Activated effector memory CD4-positive, alpha-beta T cell treated with Interleukin-2 at 50 U/mL for 16 hours (primary cell): ENCODE data around the gene TRMT61B.

Source experiments
- DNase-seq: peaks from one replicate; pipeline ENCODE4 v3.0.0-alpha.2; 2020

TRMT61B gene

DNA sequence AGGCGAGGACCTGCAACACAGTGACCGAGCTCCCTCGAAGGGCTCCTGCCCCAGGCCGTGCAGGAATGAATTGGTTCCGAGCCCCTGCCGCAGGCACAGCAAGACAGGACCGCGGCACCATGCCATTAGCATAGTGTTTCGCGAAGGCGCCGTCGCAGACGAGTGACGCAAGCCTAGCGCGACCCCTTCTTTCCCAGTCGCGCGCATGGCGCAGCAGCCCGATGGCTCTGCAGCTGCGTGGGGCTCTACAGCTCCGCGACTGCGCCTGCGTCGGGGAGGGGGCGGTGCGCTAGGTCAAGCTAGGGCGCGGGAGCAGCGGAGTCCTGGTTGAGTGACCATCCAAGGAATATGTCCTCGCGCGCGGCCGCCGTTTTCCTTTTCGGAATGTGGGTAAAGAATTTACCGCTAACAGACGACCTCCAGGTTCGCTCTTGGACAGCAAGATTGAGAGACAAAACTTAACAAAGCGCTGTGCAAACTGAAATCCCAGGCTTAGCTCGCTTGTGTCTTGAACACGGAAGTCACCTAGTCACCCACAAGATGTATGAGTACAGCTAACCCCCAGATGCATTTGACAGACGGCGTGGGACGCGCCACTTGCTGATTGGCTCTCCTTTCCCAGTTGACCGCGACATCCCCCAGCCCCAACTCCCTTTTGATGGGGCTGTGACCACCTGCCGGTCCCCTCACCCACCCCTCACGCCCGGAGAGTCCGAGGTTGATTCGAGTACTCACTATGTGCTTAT is at the start of gene TRMT61B:
TSS of gene TRMT61B (minus strand) at position 164 of the 746 bp plus-strand sequence. CDS start at position 132, 32 bp downstream.
- DNase-seq: peak; percentile 94

DNA sequence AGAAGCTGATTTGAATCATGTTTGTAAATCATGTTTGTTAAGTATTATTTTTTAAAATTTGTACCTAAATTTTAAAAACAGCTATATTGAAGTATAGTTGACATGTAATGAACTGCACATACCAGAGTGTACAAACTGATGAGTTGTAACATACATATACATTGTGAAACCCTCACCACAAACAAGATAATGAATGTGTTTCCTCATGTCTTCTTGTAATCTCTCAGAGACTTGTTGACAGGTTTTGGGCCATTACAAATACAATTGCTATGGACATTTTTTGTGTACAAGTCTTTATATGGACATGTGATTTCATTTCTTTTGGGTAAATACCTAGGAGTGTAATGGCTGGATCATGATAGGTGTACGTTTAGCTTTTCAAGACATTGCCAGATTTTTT is 45.8 kb upstream of the TRMT61B start:
- no peak for DNase-seq

DNA sequence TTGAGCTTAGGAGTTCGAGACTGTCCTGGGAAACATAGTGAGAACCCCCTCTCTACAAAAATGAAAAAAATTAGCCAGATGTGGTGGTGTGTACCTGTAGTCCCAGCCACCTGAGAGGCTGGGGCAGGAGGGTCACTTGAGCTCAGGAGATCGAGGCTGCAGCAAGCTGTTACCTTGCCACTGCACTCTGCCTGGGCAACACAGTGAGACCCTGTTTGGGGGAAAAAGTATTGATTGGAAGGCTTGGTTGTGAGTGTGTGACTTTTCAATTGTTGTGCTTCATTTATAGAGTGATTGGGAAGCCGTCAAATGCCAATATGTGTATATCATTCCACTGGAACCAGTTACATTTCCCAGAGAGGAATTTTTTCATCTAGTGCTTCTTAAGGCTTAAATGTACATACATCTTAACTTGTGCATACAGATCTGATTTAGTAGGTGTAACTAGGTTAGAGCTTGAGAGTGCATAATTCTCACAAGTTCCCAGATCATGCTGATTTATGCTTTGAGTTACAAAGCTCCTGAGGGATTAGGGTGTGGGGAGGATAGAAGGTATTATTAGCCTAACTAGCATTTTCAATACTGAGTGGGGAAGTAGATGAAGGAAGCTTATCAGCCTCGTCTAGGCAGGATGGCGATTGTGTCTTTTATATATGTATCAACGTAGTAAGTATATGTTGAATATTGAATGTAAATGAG is 39.7 kb upstream of the TRMT61B start:
- no peak for DNase-seq

DNA sequence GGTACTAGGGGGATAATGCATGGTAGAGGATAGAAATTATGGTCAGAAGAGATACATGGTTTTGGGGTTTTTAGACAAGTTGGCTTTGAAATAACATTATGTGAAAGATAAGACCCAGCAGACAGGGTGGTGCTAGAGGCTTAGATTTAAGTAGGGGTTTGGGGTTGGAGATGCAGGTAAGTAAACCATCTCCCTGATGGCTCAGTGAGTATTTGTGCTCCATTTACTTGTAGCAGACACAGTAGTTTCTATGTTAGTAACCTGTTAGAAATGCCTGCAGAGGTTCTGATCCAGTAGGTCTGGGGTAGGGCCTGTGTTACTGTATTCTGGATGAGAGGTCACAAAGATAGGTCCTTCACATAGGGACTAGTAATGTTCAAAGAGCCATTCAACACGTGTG is 38.1 kb upstream of the TRMT61B start:
- DNase-seq: no peak

DNA sequence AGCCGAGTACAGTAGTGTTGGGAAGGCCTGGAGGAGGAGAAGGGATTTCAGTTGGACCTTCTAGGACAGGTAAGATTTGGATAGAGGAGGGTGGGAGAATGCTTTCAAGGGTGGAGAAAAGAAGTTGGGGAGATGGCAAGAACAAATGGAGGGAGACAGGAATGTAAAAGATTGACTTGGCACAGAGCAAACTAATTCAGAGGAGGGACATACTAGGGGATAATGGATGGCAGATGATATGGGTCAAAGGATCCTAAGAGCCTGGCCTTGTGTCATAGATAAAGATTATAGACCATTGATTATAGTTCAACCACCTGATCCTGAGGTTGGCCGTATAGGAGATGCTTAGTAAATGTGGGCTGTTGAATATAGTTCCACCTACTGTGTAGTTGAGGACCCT is 36.7 kb upstream of the TRMT61B start:
- no peak for DNase-seq

DNA sequence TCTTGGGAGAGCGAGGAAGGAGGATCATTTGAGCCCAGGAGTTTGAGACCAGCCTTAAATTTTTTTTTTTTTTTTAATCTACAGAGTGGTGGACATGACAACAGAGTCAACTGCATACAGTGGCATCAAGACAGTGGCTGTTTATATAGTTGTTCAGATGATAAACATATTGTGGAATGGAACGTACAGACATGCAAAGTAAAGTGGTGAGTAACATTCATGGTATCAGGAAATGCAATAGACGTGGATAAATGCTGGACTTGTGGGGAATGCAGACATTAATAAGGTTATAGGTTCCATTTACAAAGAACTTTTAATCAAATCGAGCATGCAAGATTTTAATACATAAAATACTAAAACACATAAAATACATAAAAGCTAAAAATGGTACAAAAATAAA is 36.3 kb upstream of the TRMT61B start:
- no peak for DNase-seq

DNA sequence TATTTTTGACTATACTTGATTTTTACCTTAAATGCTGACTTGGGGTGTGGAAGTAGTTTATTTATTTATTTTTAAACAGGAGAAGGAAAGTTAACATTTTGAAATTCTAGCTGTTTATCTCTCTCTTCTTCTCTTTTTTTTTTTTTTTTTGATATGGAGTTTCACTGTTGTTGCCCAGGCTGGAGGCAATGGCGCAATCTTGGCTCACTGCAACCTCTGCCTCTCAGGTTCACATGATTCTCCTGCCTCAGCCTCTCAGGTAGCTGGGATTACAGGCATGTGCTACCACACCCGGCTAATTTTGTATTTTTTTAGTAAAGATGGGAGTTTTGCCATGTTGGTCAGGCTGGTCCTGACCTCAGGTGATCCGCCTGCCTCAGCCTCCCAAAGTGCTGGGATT is 35.4 kb upstream of the TRMT61B start:
- DNase-seq: no peak

DNA sequence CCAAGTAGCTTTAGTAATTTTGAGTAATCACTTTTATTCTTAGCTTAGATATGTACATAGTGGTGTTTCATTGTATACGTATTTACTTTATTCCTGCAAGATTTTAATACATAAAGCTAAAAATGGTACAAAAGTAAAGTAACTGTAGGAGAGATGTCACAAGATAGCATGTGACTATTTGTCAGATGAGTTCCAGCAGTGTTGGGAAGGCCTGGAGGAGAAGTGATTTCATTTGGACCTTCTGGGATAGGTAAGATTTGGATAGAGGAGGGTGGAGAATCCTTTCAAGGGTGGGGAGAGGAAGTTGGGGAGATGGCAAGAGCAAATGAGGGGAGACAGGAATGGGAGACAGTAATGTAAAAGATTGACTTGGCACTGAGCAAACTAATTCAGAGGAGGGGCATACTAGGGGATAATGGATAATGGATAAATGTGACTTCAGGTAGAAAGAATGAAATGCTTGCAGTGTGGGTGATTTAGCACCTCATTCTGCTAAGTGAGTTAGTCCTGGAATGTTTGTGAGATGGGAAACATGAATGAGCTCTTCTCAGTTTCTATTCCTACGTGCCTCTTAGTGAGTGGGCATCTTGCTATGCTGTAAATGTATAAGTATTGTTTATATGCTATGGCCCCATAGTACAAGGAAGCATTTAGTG is 34.8 kb upstream of the TRMT61B start:
- DNase-seq: no peak

DNA sequence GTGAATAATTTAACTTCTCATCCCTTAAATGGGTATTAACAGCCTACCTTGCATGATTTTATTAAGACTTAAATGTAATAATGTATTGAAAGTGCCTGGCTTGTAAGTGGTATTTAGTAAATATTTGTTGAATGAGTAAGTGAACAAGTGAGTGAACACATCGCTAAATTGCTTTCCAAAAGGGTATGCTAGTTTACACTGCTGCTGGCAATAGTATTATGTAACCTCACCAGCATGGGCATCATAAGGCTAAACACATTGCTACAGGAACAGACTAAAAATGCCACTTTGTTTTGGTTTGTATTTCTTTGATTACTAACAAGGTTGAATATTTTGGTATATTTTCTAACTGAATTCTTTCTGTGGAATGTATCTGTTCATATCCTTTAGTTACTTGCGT is 34.2 kb upstream of the TRMT61B start:
- DNase-seq: no peak

DNA sequence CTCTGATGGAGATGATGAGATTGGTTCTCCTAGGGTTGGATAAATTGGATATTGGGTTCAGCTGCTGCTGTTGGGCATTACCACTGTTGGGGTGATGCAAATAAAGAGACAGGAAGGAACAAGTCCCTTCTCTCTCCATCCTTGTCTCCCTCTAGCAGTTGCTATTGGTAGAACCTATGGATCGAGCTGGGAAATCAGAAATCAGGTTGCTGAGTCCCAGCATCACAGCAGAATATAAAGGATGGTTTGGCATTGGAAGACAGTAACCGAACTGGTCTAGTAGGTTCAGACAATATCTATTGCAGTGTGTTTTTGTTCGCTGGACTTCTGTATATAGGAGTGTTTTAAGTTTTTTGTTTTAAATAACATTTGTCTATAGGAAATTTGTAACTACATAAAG is 32.5 kb upstream of the TRMT61B start:
- no peak for DNase-seq

DNA sequence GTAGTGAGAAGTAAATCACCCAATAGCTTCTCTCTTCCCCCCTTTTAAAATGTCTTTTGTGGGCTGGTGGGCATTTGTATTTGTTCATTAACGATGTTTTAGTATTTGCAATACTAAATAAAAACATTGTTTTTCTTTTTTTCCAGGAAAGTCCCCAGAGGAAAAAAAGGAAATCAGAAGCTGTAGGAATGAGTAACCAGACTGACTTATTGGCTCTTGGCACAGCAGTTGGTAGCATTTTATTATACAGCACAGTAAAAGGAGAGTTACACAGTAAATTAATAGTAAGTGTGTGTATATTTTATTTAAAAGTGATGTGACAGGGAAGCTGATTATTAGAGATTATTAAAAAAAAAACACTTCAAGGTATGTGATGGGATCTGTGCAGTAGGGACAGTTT is 31.7 kb upstream of the TRMT61B start:
- no peak for DNase-seq

DNA sequence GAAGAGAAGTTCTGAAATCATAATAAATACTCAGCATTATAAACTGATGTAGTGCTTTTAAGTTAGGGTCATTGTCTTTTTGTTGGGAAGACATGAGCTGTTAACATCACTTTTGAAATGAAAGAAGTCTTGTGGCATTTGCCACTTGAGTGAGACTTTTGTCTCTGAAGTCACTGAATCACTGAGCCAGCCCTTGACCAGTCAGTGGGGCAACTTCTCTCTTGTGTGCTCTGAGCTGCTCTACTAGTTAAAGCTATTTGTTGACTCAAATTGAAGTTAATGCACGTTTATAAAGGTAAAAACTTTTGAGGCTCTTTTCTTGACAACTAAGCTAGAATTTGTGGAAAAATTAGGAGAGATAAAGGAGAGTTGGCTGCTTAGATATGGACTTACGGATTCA is 31.1 kb upstream of the TRMT61B start:
- no peak for DNase-seq

DNA sequence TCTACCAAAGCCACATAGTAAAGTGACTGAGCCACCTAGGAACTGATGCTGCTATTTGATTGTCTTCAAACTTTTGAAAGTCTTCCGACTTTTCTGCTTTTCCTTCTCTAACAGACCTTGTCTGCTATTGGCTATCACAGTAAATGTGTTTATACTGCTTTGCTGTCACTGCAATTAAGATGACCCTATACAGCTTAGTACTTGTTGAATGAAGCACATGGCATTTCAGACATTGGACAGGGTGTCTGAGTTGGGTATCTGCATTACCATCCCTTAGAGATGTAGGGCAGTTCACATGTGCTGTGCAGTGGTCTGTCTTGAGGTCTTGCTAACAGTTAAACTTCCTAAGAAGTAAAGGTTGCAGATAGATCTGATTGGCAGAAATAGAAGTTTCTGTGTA is 27.9 kb upstream of the TRMT61B start:
- DNase-seq: no peak

DNA sequence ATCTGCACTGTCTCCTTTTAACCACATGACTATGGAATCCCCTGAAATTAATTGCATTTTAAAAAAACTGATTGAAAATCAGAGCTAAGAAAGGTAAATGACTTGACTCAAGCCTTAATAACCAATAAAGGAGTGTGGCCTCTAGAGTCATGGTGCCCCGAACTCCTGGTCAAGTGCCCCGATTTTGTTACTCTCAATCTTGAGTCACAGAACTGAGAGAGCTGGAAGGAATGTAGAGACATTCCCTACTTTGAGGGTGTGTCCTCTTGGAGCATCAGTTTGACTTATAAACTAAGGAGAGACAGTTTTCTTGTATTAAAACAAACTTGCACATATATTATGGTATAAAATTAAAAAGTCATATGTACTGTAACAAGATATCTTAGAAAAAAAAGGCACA is 26.8 kb upstream of the TRMT61B start:
- DNase-seq: no peak

DNA sequence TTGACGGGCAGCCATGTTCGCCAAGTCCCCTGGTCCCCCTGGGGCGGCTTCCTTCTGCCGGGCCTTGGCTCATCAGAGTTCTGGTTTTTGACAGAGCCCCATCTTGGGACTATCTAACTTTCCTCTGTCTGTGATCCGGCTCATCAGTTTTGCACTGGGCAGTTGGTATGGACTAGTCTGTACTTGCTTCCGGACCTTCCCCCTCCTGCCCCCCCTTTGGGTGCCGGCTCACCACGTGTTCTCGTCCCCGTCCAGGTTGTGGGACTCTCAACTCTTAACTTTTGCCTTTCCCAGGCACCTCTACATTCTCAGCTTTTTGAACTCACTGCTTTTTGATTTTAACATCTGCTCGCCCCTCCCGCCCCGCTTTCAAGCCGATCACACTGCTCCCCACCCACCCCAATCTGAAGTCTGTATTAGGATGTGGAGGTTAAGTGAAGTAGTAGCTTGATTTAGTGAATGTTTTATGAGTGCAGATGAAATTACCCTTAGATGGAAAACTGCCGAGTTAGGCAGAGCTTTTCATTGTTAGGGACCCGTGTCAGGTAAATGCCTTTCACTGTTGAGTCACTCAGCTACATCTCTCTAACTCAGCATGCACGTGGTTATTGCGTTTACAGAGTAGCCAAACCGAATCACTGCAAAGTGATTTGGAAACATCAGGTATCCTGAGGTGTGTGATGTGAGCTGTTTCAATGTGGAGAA is 25.2 kb upstream of the TRMT61B start:
- DNase-seq: peak; percentile 8

DNA sequence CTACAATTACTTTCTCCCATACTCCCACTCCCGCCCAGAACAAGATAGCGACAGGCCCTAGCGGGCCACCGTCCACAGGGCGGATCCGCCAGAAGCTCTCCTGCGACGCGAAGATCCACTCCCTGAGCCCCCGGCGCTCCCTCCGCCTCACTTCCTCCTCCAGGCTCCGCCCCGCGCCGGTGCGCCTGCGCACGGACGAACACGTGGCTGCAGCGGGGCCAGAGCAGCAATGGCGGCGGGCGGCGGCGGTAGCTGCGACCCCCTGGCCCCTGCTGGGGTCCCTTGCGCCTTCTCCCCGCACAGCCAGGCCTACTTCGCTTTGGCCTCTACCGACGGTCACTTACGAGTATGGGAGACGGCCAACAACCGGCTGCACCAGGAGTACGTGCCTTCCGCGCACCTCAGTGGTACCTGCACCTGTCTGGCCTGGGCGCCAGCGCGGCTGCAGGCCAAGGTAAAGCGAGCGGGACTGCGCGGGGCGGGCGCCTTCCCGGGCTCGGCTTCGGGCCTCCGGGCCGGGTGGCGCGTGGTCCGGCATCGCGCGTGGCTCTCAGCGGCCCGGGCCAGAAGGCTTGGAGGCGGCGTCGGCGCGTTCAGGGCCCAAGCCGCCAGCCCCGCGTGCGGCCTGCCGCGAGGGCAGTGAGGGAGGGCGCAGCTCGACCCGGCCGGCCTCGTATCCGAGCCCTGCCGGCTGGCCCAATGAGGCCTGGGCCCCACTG is 24.5 kb upstream of the TRMT61B start, which contains the start of gene WDR43:
TSS of gene WDR43 (plus strand) at position 198 of the 719 bp plus-strand sequence. CDS start at position 230, 32 bp downstream.
- peak; percentile 97 for DNase-seq

DNA sequence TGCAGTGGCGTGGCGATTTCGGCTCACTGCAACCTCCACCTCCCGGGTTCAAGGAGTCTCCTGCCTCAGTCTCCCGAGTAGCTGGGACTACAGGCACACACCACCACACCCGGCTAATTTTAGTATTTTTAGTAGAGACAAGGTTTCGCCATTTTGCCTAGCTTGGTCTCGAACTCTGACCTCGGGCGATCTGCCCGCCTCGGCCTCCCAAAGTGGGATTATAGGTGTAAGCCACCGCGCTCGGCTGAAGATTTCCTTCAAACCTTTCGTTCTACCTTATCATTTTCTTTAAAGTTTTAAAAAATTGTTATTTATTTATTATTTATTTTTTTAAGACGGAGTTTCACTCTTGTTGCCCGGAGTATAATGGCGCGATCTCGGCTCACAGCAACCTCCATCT is 23.4 kb upstream of the TRMT61B start:
- DNase-seq: no peak

DNA sequence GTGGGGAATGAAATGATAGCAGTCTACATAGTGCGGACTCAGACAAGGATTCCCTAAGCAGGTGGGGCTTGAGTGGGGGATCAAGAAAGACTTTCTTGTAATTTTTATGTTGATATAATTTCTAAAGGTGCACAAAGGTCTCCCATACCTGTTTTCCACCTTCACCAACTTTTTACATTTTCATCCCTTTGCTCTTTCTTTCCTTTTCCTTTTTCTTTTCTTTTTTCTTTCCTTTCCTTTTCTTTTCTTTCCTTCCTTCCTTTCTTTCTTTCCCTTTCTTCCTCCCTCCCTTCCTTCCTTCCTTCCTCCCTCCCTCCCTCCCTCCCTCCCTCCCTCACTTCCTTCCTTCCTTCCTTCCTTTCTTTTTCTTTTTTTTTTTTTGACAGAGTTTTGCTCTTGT is 10.1 kb upstream of the TRMT61B start:
- no peak for DNase-seq

DNA sequence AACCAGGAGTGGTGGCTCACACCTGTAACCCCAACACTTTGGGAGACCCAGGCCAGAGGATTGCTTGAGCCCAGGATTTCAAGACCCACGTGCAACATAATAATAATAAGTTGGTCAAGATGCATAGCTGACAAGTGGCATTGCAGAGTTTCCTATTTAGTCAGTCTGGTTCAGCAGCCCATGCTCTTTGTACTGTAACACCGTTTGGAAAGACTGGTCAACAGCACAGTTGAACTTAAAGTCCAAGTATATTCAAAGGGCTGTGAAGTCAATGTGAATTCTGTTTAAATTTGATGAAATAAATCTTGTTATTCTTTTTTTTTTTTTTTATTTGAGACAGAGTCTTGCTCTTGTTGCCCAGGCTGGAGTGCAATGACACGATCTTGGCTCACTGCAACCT is 1.5 kb upstream of the TRMT61B start:
- DNase-seq: no peak

DNA sequence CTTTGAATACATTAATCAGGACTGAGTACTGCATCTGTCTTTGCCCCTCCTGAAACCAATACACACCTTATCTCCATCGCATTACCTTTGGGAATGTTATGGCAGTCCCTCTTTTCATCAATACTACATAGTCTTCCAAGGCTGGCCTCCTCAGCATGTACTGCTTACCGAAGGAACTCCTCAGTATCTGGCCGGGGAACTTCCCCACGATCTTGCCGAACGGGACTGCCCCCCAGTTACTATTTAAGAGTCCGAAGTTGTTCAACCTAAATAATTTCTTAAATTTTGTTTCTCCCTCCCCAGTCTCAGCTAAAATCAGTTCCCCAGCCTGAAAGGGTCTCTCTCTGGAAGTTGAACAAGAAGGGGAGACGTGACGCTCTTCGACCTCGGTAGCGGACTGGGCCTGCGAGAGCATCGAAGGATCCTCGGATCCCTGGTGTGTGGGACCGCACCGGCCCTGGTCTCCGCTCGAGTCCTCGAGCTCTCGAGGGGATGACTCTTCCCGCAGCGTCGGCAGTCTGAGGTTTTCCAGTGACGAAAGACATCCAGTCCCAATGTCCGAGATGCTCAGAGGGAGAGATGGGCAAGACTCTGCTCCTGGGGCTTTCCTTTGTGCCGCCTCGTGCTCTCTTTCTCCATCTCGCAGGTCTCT is 489 bp downstream of the TRMT61B start:
- no peak for DNase-seq

DNA sequence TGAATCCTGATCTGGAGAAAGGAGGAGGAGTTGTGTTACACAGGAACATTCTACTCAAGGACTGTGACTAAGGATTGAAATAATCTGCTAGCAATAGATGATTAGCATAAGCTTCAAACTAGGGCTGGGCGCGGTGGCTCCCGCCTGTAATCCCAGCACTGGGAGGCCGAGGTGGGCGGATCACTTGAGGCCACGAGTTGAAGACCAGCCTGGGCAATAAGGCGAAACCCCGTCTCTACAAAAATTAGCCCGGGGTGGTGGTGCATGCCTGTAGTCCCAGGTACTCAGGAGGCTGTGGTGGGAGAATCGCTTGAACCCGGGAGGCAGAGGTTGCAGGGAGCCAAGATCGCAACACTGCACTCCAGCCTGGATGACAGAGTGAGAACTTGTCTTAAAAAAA is 1.5 kb downstream of the TRMT61B start:
- DNase-seq: no peak

DNA sequence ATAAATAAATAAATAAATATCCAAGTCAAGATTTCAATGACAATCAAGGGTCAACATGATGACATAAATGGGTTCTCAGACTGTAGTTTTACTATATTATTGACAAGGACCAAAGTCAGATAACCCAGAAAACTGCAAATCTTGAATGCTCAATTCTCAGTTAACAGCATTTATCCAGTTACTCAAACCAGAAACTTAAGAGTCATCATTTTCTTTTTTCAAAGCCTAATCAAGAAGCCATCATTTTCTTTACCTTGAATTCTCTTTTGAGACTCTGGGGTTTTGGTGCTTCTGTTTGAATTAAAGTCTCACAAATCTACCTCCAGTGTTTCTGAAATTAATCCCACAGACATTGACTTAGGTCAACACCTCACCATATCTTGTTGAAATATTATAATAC is 14.1 kb downstream of the TRMT61B start:
- DNase-seq: no peak
